Medulla oblongata (tissue), 1 donor: Measurements from ENCODE around the gene SPTBN1.
A peak's percentile ranks its signal among the peaks of the same experiment; 100 is the strongest.

Experiments
- DNase-seq: peaks from one replicate; pipeline ENCODE4 v3.0.0-alpha.2; 2015; ENCODE audit errors: extremely low spot score

SPTBN1 gene

GRCh38 chr2:54553775-54554174 lies 97.6 kb downstream of the SPTBN1 start:
- no peak for DNase-seq

DNA sequence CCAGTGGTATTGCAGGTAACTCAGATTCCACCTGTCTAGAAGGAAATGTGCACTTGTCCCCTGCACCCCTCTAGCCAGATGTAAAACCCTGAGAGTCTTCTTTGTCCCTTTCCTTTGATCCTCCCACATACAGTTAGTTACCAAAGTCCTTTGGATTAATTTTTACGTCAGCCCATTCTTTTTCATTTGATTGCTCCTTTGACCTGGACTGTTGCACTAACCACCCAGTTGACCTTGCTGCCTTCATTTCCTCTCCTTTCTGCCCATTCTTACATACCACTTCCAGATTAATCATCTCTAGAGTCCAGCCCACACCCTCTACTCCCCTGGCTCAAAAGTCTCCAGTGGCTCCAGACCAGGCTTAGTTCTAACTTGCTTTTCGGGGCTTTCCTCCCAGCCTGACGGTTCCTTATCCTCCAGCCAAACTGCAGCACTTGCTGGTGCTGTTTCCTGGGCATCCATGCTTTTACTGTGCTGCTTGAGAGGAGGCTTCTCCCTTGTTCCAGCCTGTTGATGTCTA lies 99.3 kb downstream of the SPTBN1 start:
- DNase-seq = no peak

- no peak for DNase-seq
These were observed 100.5 kb downstream of the SPTBN1 start for GRCh38 chr2:54556621-54557121.

- no peak for DNase-seq
These were observed 101.1 kb downstream of the SPTBN1 start for GRCh38 chr2:54557211-54557600.

DNA sequence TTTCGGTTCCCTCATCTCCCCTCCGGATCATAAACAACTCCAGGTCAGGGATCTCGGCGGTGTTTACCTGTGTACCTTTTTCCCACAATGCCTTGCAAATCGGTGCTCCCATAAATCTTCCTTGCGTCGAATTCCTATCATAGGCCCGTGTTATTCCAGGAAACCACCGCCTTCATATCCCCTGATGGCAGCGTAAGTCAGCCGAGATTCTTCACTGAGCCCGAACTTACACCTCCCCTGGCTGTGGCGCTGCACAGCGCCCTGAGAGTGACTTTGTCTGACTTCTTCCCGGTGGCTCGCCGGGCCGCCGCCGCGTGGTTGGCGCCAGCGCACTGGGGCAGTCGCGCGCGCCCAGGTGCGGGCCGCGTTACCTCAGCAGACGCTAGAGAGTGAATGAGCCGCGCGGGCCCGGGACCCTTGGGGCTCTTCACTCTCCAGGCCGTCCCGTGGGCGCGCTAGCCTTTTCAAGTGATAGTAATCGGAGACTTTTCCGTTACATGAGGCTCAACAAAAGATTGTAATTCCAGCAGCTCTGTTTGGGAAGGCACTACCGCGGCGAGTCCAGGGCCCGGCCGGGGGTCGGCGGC lies 101.6 kb downstream of the SPTBN1 start:
- DNase-seq = peak; percentile 51

DNA sequence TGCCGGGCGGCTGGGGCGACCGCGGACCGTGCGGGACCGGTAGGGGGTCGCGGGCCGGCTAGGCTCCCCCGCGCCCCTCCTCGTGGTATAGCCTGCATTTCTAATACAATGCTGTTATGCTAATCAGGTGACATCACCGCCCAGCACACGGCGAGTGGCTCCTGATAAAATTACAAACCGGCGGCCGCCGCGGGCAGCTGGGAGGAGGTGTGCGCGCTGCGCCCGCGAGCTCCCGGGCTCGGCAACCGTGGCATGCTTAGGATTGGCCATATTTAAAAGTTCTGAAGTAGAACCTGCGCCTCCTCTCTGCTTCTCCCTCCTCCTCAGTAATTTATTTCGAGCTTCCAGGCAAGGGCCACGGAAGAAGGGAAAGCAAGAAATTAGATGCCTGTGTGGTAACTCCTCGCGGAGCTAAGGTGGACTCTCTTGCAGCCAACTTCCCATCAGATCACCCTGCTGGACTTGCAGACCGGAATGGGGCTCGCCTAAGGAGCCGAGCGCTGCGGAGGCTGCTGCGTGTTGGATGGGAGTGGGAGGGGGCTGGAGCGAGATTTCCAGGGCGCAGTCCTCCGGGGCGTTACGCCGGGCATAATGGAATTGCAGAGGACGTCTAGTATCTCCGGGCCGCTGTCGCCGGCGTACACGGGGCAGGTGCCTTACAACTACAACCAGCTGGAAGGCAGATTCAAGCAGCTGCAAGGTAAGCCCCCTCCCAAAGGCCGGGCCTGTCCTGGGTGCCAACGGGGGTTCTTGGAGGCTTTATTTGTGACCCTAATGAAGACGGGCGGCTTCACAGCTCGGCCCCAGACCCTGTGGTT lies 102.3 kb downstream of the SPTBN1 start:
- DNase-seq = no peak

GRCh38 chr2:54559006-54559445 lies 102.9 kb downstream of the SPTBN1 start:
- no peak for DNase-seq

GRCh38 chr2:54559593-54560145 lies 103.5 kb downstream of the SPTBN1 start:
- DNase-seq = peak; percentile 40

DNA sequence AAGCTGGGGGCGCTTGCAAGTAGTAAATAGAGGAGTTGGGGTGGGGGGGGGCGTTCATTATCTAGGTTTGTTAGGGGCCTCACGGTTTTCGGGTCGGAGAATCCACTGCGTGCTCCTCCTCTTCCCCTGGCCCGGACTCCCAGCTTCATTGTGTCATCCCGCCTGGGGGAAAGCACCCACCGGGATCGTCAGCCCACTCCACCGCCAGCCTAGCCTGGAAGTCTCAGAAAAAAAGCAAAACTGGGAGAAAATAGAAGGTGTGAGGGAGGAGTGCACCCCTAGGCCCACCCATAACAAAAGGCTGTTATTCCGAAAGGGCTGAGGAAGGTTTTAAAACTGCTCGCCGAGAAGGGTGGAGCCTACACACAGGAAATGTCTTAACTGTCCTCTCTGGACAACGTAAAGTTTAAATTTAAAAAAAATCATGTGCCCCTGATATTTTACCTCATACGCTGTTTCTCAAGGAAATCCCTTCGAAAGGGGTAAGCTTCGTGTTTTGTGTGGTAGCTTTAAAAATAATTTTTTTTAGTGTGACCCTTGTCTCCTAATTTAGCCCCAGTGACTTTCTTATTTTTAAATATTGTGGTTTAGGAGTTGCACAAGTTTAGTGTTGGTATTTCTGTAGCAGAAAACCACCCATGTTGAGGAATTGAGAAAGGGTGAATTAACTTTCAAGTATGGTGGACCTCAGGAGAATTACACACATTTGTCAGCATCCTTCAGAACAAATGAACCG lies 104.2 kb downstream of the SPTBN1 start:
- DNase-seq = peak; percentile 25

GRCh38 chr2:54561010-54561409 lies 104.9 kb downstream of the SPTBN1 start:
- no peak for DNase-seq

DNA sequence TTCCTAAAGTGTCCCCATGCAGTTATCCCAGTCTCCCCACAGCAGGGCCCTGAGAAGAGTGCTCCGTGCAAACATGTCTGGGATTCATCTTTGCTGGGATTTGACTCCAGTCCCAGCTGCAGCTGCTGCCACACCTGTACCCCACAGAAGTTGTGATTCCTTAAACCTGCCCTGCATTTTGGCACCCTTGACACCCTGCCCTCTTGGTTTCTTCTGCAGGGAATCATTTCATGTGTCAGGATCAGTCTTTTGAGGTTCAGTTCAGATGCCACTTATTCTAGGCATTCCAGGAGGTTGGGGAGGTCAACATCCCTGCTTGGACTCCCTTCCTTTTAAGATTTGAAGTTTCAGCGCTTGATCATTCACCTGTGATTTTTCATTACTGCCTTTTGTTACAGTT lies 108.3 kb downstream of the SPTBN1 start:
- no peak for DNase-seq

DNA sequence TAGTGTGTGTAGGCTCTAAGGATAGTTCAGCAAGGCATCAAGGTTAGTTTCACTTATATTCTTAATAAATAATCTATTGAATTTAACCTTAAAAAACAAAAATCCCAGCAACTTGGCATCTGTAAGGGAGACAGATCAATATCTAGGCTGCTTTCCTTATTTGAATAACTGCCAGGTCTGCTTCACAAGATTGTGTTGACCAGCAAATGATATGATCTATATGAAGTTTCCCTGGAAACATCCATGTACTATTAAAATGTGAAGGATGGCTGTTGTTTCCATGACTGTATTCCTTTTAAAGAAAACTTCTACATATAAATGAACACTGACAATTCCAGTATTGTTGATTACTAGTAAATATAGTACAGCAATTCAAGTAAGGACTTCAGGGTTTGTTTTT lies 109.4 kb downstream of the SPTBN1 start:
- no peak for DNase-seq

- no peak for DNase-seq
These were observed 110.8 kb downstream of the SPTBN1 start for GRCh38 chr2:54566896-54567295.

DNA sequence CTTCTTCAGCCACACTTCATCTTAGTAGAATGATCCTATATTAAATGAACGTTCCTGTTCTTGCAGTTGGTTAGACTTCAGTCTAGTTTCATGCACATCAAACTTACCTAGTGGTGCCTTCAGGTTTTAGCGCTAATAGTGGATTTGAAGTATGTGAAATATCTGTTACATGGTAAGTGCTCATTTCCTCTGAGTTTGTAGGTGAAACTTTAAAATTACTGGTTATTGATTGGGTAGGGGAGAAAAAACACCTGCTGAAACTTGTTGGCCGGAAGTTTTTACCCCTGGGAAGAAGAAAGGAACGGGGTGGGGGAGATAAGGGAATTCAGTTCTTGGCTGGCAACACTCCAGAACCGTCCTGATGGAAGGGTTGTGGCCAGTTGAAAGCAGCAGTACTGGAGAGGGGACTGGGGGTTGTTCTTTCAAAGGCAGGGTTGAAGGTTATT lies 112.8 kb downstream of the SPTBN1 start:
- no peak for DNase-seq

GRCh38 chr2:54569745-54570301 lies 113.7 kb downstream of the SPTBN1 start:
- peak; percentile 36 for DNase-seq

- no peak for DNase-seq
These were observed 114.3 kb downstream of the SPTBN1 start for GRCh38 chr2:54570321-54570855.

GRCh38 chr2:54570925-54571694 lies 115.0 kb downstream of the SPTBN1 start:
- peak; percentile 37 for DNase-seq

DNA sequence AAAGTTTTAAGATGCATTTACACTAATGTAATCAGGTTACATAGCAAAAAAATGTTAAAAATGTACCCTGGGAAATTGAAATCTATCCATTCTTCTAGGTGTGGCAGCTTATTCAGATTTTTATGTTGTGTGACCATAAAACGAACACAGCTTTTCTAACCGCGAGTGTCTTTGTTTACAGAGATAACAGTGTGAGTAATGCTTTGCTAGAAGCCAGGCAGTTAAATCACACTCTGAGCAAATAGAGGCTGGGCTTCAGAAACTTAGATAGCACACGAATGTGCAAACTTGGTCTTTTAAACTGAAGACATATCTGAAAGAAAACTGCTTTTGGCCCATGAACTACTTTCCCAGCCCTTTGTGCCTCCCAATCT lies 116.1 kb downstream of the SPTBN1 start:
- DNase-seq = no peak

GRCh38 chr2:54572636-54573536 lies 116.8 kb downstream of the SPTBN1 start:
- no peak for DNase-seq

DNA sequence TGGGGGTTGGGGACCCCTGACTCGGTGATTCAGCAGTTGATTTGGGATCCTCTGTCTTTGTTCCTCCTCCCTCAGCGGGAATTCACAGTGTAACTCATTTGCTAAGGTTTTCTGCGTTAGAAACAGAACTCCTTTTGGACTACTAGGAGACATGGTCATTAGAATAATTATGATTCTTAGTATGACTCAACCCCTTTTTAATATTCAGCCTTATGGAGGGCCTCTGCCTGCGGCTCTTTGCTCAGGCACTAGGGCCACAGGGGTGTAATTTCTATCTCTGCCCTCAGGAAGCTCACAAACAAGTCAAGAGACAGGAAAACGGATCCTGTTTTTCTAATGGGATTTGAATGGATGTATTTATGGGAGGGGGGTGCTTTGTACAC lies 117.4 kb downstream of the SPTBN1 start:
- no peak for DNase-seq
